Eye (tissue), 1 donor: ENCODE measurements around the gene GORASP1.

Experiments used
- DNase-seq: peaks from one replicate; pipeline ENCODE4 v3.0.0-alpha.2; 2015

GORASP1 gene

GRCh38 chr3:39124876-39125840 is 17.7 kb upstream of the GORASP1 start:
- DNase-seq, result no peak

GRCh38 chr3:39122813-39123212 is 15.4 kb upstream of the GORASP1 start:
- no peak for DNase-seq

- no peak for DNase-seq
Measured at GRCh38 chr3:39121621-39122020, 14.2 kb upstream of the GORASP1 start.

- no peak for DNase-seq
Measured at GRCh38 chr3:39118931-39119660, 11.7 kb upstream of the GORASP1 start.

GRCh38 chr3:39118079-39118478 is 10.7 kb upstream of the GORASP1 start:
- DNase-seq, result no peak

- DNase-seq, result no peak
Measured at GRCh38 chr3:39115870-39116269, 8.4 kb upstream of the GORASP1 start.

- DNase-seq, result no peak
Measured at GRCh38 chr3:39114456-39114855, 7.0 kb upstream of the GORASP1 start.

GRCh38 chr3:39113291-39113690 is 5.9 kb upstream of the GORASP1 start:
- no peak for DNase-seq

GRCh38 chr3:39112535-39112934 is 5.1 kb upstream of the GORASP1 start:
- DNase-seq, result no peak

- DNase-seq, result no peak
Measured at GRCh38 chr3:39112113-39112512, 4.7 kb upstream of the GORASP1 start.

GRCh38 chr3:39110041-39110639 is 2.7 kb upstream of the GORASP1 start:
- no peak for DNase-seq

- DNase-seq, result no peak
Measured at GRCh38 chr3:39109086-39109485, 1.7 kb upstream of the GORASP1 start.

- DNase-seq, result no peak
Measured at GRCh38 chr3:39108200-39108710, 828 bp upstream of the GORASP1 start.

- peak; percentile 83 for DNase-seq
Measured at GRCh38 chr3:39106851-39107387, 508 bp downstream of the GORASP1 start.

- DNase-seq, result peak; percentile 64
Measured at GRCh38 chr3:39106281-39106811, 1.1 kb downstream of the GORASP1 start.

- DNase-seq, result no peak
Measured at GRCh38 chr3:39105687-39106063, 1.8 kb downstream of the GORASP1 start.

GRCh38 chr3:39104961-39105686 is 2.3 kb downstream of the GORASP1 start:
- no peak for DNase-seq

GRCh38 chr3:39103791-39104552 is 3.5 kb downstream of the GORASP1 start:
- DNase-seq, result no peak

- no peak for DNase-seq
Measured at GRCh38 chr3:39103324-39103693, 4.1 kb downstream of the GORASP1 start.

GRCh38 chr3:39102504-39103323 is 4.7 kb downstream of the GORASP1 start:
- DNase-seq, result no peak
